NCI-H1092 (cell line): ENCODE results near the gene PIN1.
A peak's percentile ranks its signal among the peaks of the same experiment; 100 is the strongest.
"Not testable (repeated sequence)": the region's sequence is repeated elsewhere in the genome, so short reads cannot be mapped to it uniquely, and the experiment has no call there.

ENCODE experiments used
- DNase-seq: peaks from one replicate; lab custom pipeline; 2025; lab: John Stamatoyannopoulos, UW

The PIN1 gene

GRCh38 chr19:9818734-9819595, 16.2 kb upstream of the PIN1 start, which contains the start of gene FBXL12:
Gene FBXL12 (minus strand): TSS chr19:9819079. CDS start chr19:9818813, 266 bp downstream.
- peak; percentile 99 for DNase-seq

GRCh38 chr19:9819596-9819909, 15.6 kb upstream of the PIN1 start:
- DNase-seq, result no peak

- DNase-seq, result not testable (repeated sequence)
Observed at GRCh38 chr19:9820034-9820433, 15.1 kb upstream of the PIN1 start.

GRCh38 chr19:9823816-9824215, 11.3 kb upstream of the PIN1 start:
- no peak for DNase-seq

GRCh38 chr19:9827289-9828238, 7.6 kb upstream of the PIN1 start, which contains the start of gene UBL5:
Gene UBL5 (plus strand): TSS chr19:9827918. CDS start chr19:9828338, 420 bp downstream.
- peak; percentile 81 for DNase-seq

- DNase-seq, result no peak
Observed at GRCh38 chr19:9828551-9829063, 6.5 kb upstream of the PIN1 start.

GRCh38 chr19:9834307-9834725, 802 bp upstream of the PIN1 start:
- DNase-seq, result no peak

GRCh38 chr19:9835507-9835949, 410 bp downstream of the PIN1 start:
- DNase-seq, result no peak

GRCh38 chr19:9836021-9836420, 903 bp downstream of the PIN1 start:
- DNase-seq, result no peak

GRCh38 chr19:9838324-9838723, 3.2 kb downstream of the PIN1 start:
- DNase-seq, result no peak

- no peak for DNase-seq
Observed at GRCh38 chr19:9839415-9839814, 4.3 kb downstream of the PIN1 start.

GRCh38 chr19:9842834-9843625, 7.9 kb downstream of the PIN1 start:
- no peak for DNase-seq

- not testable (repeated sequence) for DNase-seq
Observed at GRCh38 chr19:9843626-9844273, 8.6 kb downstream of the PIN1 start.

GRCh38 chr19:9847087-9847671, 12.1 kb downstream of the PIN1 start:
- DNase-seq, result no peak

GRCh38 chr19:9848060-9848459, 12.9 kb downstream of the PIN1 start:
- no peak for DNase-seq

- DNase-seq, result no peak
Observed at GRCh38 chr19:9848762-9849161, 13.6 kb downstream of the PIN1 start.

GRCh38 chr19:9849791-9850190, 14.7 kb downstream of the PIN1 start:
- DNase-seq, result no peak

GRCh38 chr19:9850235-9850959, 15.3 kb downstream of the PIN1 start:
- DNase-seq, result peak; percentile 56

GRCh38 chr19:9854282-9854846, 19.2 kb downstream of the PIN1 start:
- DNase-seq, result no peak

- DNase-seq, result no peak
Observed at GRCh38 chr19:9856609-9857008, 21.5 kb downstream of the PIN1 start.
